GM12872 (cell line): ENCODE data around the gene DCAF4L1.

Experiments
- CTCF ChIP-seq: IDR thresholded peaks from 3 replicates; pipeline ENCODE4 v1.5.1; 2011; ENCODE audit warnings: low read depth, mild to moderate bottlenecking, low read length, moderate library complexity; ENCODE audit not compliant: insufficient read depth

DCAF4L1 gene

GRCh38 chr4:41990365-41991111 is 9.0 kb downstream of the DCAF4L1 start, which contains the start of gene SLC30A9:
SLC30A9 (plus strand) TSS chr4:41990530; CDS start chr4:41990652, 122 bp downstream.
- TF ChIP-seq CTCF: peak; percentile 52

- no peak for TF ChIP-seq CTCF
These were observed 10.6 kb downstream of the DCAF4L1 start for GRCh38 chr4:41991916-41992767.

- no peak for TF ChIP-seq CTCF
These were observed 11.7 kb downstream of the DCAF4L1 start for GRCh38 chr4:41992967-41993857.

- 0 out of 3 replicates have a peak, but pooled peaks have one; percentile 12 for TF ChIP-seq CTCF
These were observed 13.0 kb downstream of the DCAF4L1 start for GRCh38 chr4:41994461-41994985.

- TF ChIP-seq CTCF: no peak
These were observed 16.5 kb downstream of the DCAF4L1 start for GRCh38 chr4:41998019-41998418.

- TF ChIP-seq CTCF: no peak
These were observed 17.8 kb downstream of the DCAF4L1 start for GRCh38 chr4:41999321-41999720.
